Adrenal gland (tissue), 5 donors: ENCODE data around the gene NDUFB6.

Experiments
- CTCF ChIP-seq, 6 experiments: fragments of 450-650 bp in 4 of 6; fragments of 200-600 bp in 2 of 6; sonication (generic) in 1 of 6; IDR thresholded peaks; 1 replicate in 5 of 6; 2 replicates in 1 of 6; pipeline versions ENCODE4 v1.5.1 to v1.8.0; 2016 to 2021; ENCODE audit warnings: antibody characterized with exemption in 6 of 6, mild to moderate bottlenecking in 2 of 6, moderate library complexity in 1 of 6
- POLR2A ChIP-seq, 2 donors: fragments of 450-650 bp; IDR thresholded peaks; one replicate each; pipeline ENCODE4 v1.6.1; 2017; ENCODE audit warnings: antibody characterized with exemption in 2 of 2, mild to moderate bottlenecking in 2 of 2, moderate library complexity in 1 of 2
- donor health status: DM: no; HTN: no; CAD: no.

- TF ChIP-seq POLR2A (IDR thresholded peaks at IDR 0.05) (no peak), CTCF (IDR thresholded peaks at IDR 0.05) (peak; percentile 28 to 76 (median 70))
These were observed 725 bp downstream of the NDUFB6 start for GRCh38 chr9:32571969-32572899.
